Upper lobe of left lung (tissue), 6 donors: Measurements from ENCODE around the gene SMAP1. TPM values are rescaled to one million over a fixed set of nuclear protein-coding genes. Genes with fewer than 3 reads are reported as not detected.
"Not testable (repeated sequence)": the region's sequence is repeated elsewhere in the genome, so short reads cannot be mapped to it uniquely, and the experiment has no call there.

Experiments used
- ATAC-seq, 2 donors: fragments of 200-7000 bp; cut with Tn5 transposase; one replicate each; pipeline ENCODE4 v1.9.1; 2022; ENCODE audit warnings: mild to moderate bottlenecking in 2 of 2, moderate library complexity in 2 of 2; ENCODE audit not compliant: low FRiP score in 2 of 2
- DNase-seq, 2 donors: peaks; one replicate each; pipeline ENCODE4 v3.0.0-alpha.2; 2019 to 2020
- H3K27ac ChIP-seq, 4 donors: fragments of 200-600 bp; sonication (generic); one replicate each; pipeline ENCODE4 v1.5.1; 2016 to 2019
- H3K27me3 ChIP-seq, 4 donors: fragments of 200-600 bp; sonication (generic); one replicate each; pipeline ENCODE4 v1.5.1; 2017 to 2019
- H3K36me3 ChIP-seq, 4 donors: fragments of 200-600 bp; sonication (generic); one replicate each; pipeline ENCODE4 v1.5.1; 2016 to 2019
- H3K4me1 ChIP-seq, 4 donors: fragments of 200-600 bp; sonication (generic); one replicate each; pipeline ENCODE4 v1.5.1; 2018 to 2019
- H3K4me3 ChIP-seq, 4 donors: fragments of 200-600 bp; sonication (generic); one replicate each; pipeline ENCODE4 v1.5.1; 2017 to 2019; ENCODE audit warnings: mild to moderate bottlenecking in 2 of 4, moderate library complexity in 1 of 4
- H3K9me3 ChIP-seq, 4 donors: fragments of 200-600 bp; sonication (generic); one replicate each; pipeline ENCODE4 v1.5.1; 2018 to 2019
- EP300 ChIP-seq, 4 donors: sonication (generic); formaldehyde crosslinking; IDR thresholded peaks; one replicate each; pipeline ENCODE4 v1.5.1; 2017; ENCODE audit warnings: antibody characterized with exemption in 4 of 4, control low read depth in 2 of 4
- POLR2A ChIP-seq, 4 donors: fragments of 450-650 bp; IDR thresholded peaks; one replicate each; pipeline ENCODE4 v1.5.1; 2016 to 2017; ENCODE audit warnings: antibody characterized with exemption in 4 of 4, mild to moderate bottlenecking in 2 of 4
- POLR2AphosphoS5 ChIP-seq, 2 donors: sonication (generic); formaldehyde crosslinking; IDR thresholded peaks; one replicate each; pipeline ENCODE4 v1.5.1; 2017; ENCODE audit warnings: antibody characterized with exemption in 2 of 2
- WGBS, 2 donors: methylation state at CpG; one replicate each; pipeline ENCODE4 v1.1.5; 2017 to 2018; 5-methylcytosine and 5-hydroxymethylcytosine counted together
- total RNA-seq, 6 donors: library from RNA; depleted of rRNA in 4 of 6; stranded (reverse); fragments of >200 nt in 4 of 6; gene quantifications; one replicate each; pipeline versions ENCODE4 v1.1.0 to v1.2.1, GENCODE V29; 2016 to 2021
- TF ChIP-seq, protein P1 (sequence below), 6 experiments: fragments of 450-650 bp in 4 of 6; fragments of 200-600 bp in 2 of 6; sonication (generic) in 2 of 6; IDR thresholded peaks; one replicate each; pipeline ENCODE4 v1.5.1; 2016 to 2019; ENCODE audit warnings: antibody characterized with exemption in 6 of 6
- donor health status: DM: no; HTN: no; CAD: no; lungs with moderate emphysema.
- donor health status: DM: no; HTN: yes; CAD: no; lungs with severe emphysema.

Gene SMAP1
- total RNA-seq, 6 donors from 2014 or later: 16.3 to 34.4 (median 21.7) TPM

DNA sequence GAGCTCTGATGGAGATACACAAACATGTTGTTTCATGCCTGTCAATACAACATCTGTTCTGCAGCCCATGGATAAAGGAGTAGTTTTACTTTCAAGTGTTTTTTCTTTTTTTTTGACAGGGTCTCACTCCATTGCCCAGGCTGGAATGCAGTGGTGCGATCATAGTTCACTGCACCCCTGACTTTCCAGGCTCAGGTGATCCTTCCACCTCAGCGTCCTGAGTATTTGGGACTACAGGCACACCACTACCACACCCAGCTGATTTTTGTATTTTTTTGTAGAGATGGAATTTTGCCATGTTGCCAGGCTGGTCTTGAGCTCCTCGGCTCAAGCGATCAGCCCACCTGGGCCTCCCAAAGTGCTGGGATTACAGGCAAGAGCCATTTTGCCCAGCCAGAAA, 97.0 kb downstream of the SMAP1 start:
- TF ChIP-seq, protein P1, sequence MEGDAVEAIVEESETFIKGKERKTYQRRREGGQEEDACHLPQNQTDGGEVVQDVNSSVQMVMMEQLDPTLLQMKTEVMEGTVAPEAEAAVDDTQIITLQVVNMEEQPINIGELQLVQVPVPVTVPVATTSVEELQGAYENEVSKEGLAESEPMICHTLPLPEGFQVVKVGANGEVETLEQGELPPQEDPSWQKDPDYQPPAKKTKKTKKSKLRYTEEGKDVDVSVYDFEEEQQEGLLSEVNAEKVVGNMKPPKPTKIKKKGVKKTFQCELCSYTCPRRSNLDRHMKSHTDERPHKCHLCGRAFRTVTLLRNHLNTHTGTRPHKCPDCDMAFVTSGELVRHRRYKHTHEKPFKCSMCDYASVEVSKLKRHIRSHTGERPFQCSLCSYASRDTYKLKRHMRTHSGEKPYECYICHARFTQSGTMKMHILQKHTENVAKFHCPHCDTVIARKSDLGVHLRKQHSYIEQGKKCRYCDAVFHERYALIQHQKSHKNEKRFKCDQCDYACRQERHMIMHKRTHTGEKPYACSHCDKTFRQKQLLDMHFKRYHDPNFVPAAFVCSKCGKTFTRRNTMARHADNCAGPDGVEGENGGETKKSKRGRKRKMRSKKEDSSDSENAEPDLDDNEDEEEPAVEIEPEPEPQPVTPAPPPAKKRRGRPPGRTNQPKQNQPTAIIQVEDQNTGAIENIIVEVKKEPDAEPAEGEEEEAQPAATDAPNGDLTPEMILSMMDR (IDR thresholded peaks at IDR 0.05): no peak
- TF ChIP-seq POLR2AphosphoS5 (IDR thresholded peaks at IDR 0.05): no peak
- TF ChIP-seq EP300 (IDR thresholded peaks at IDR 0.05): no peak
- TF ChIP-seq POLR2A (IDR thresholded peaks at IDR 0.05): no peak
- 92 to 100% methylated on average over 4 of the region's 4 CpGs for WGBS, 2 donors
- no peak overlapping the region for H3K27ac ChIP-seq
- H3K4me3 ChIP-seq: no peak overlapping the region
- DNase-seq: no peak
- no peaks in the 10 kb centered on the region for H3K9me3 ChIP-seq
- no peak for ATAC-seq
- peaks cover 0 to 2% (median 0%) of the 10 kb centered on the region in 4 donors for H3K36me3 ChIP-seq
- no peaks in the 10 kb centered on the region for H3K27me3 ChIP-seq
- no peaks in the 10 kb centered on the region for H3K4me1 ChIP-seq

DNA sequence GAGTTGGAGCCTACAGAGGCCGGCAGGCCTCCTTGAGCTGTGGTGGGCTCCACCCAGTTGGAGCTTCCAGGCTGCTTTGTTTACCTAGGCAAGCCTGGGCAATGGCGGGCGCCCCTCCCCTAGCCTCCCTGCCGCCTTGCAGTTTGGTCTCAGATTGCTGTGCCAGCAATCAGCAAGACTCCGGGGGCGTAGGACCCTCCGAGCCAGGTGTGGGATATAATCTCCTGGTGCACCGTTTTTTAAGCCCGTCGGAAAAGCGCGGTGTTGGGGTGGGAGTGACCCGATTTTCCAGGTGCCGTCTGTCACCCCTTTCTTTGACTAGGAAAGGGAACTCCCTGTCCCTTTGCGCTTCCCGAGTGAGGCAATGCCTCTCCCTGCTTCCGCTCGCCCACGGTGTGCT, 103.7 kb downstream of the SMAP1 start:
- not testable (repeated sequence) for H3K4me1 ChIP-seq, H3K4me3 ChIP-seq, H3K9me3 ChIP-seq, H3K36me3 ChIP-seq, H3K27ac ChIP-seq, H3K27me3 ChIP-seq, ATAC-seq
- 97% methylated on average over 15 to 19 of the region's 19 CpGs for WGBS, 2 donors
- DNase-seq: peak in 1 of 2 donors; percentile 37

DNA sequence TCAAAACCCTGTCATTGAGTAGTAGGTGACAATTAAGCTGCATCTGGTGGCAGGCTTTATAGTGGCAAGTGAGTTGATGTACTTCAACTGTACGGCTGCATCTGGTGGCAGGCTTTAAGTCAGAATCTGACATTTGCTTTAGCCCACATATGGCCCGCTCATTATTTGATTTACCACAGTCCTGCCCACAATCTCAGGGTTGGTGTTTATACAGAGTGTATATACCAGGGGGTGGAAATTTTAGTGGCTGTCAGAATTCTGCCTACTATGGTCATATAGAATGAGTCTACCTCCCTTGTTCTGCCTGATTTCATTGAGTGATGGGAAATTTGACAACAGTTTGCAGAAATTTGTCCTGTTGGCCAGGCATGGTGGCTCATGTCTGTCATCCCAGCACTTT, 112.3 kb downstream of the SMAP1 start:
- TF ChIP-seq EP300 (IDR thresholded peaks at IDR 0.05): no peak
- TF ChIP-seq POLR2A (IDR thresholded peaks at IDR 0.05): no peak
- TF ChIP-seq, protein P1 (IDR thresholded peaks at IDR 0.05): no peak
- TF ChIP-seq POLR2AphosphoS5 (IDR thresholded peaks at IDR 0.05): no peak
- WGBS, 2 donors: 94 to 100% methylated on average over 1 to 2 of the region's 2 CpGs
- no peak for ATAC-seq
- H3K4me3 ChIP-seq: no peak overlapping the region
- H3K4me1 ChIP-seq: no peaks in the 10 kb centered on the region
- H3K27ac ChIP-seq: no peak overlapping the region
- no peak for DNase-seq
- no peaks in the 10 kb centered on the region for H3K27me3 ChIP-seq
- peaks cover 0 to 10% (median 4%) of the 10 kb centered on the region in 4 donors for H3K36me3 ChIP-seq
- no peaks in the 10 kb centered on the region for H3K9me3 ChIP-seq

DNA sequence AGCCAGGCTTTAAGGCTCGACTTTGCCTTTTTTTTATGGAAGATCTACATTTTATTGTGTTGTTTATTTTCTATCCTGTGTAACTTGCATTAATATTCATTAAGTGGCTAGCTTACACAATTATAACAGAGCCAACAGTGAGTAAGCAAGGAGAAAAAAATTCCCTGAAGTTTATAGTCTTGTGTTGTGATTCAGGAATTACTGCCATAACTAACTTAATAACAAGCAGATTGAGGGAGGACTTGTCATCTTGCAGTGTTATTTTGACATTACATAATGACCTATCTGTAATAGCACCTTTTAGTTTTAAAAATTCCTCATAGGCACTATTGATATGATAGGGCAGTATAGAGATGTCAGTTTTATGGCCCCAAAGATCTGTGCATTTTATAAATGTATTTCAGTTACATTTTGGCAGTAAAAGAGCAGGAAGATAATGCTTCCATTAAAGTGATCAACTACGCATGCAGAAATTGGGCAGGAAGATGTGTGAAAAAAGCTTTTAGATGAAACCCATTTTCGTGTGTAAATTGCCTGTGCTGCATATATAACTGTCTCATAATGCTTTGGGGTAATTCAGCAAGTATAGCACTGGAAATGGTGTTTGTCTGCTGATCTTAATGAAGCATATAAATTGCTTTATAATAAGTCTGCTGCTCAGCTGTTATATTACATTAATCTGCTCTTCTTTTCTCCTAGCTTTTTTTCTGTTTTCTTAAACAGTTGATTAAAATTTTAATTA, 123.0 kb downstream of the SMAP1 start:
- Histone ChIP-seq H3K27ac (no peak overlapping the region), H3K36me3 (no peaks in the 10 kb centered on the region), H3K4me1 (no peaks in the 10 kb centered on the region), H3K27me3 (no peaks in the 10 kb centered on the region), H3K4me3 (no peak overlapping the region), H3K9me3 (no peaks in the 10 kb centered on the region)
- TF ChIP-seq POLR2A (IDR thresholded peaks at IDR 0.05): no peak
- TF ChIP-seq, protein P1 (IDR thresholded peaks at IDR 0.05): no peak
- no peak for DNase-seq
- no peak for ATAC-seq
- 89 to 91% methylated on average over 3 of the region's 3 CpGs for WGBS, 2 donors

DNA sequence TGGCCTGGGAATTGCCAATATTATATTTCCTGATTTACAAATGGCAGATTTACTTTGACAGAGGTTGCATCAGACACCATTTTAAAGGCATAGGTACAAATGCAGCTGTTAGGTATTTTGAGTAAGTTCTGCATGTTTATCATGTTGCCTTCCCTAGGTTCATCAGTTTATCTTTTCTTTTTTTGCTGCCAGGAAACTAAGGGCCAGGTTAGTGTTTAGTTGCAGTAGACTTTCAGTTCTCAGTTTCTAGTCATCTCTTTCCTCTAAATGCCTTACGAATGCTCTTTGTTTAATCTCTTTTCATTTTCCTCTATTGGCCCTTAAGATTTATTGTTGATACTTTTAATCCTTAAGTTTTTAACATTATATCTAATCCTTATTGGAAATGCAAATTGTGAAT, 129.9 kb downstream of the SMAP1 start:
- Histone ChIP-seq H3K9me3 (no peaks in the 10 kb centered on the region), H3K36me3 (peaks cover 0 to 9% (median 0%) of the 10 kb centered on the region in 4 donors), H3K27ac (no peak overlapping the region), H3K4me1 (no peaks in the 10 kb centered on the region), H3K27me3 (no peaks in the 10 kb centered on the region), H3K4me3 (no peak overlapping the region)
- no peak for DNase-seq
- ATAC-seq: no peak
- whole genome bisulfite sequencing, 2 donors: 88 to 93% methylated on average over 1 of the region's 1 CpG
- TF ChIP-seq EP300 (IDR thresholded peaks at IDR 0.05) (no peak), POLR2A (IDR thresholded peaks at IDR 0.05) (no peak), POLR2AphosphoS5 (IDR thresholded peaks at IDR 0.05) (no peak)
- TF ChIP-seq, protein P1 (IDR thresholded peaks at IDR 0.05): no peak
